ENCODE results near the gene ATP6V0A1.
"Not testable (repeated sequence)": the region's sequence is repeated elsewhere in the genome, so short reads cannot be mapped to it uniquely, and the experiment has no call there.

ATP6V0A1 gene

GRCh38 chr17:42553866-42554249 lies 95.2 kb downstream of the ATP6V0A1 start:
- intact Hi-C loops (cut with DNase I; ENCODE audit: low total_unique reads): no loop called here
- peak overlapping the region; percentile 83 to 93 for H3K27ac ChIP-seq
- no peak for DNase-seq

DNA sequence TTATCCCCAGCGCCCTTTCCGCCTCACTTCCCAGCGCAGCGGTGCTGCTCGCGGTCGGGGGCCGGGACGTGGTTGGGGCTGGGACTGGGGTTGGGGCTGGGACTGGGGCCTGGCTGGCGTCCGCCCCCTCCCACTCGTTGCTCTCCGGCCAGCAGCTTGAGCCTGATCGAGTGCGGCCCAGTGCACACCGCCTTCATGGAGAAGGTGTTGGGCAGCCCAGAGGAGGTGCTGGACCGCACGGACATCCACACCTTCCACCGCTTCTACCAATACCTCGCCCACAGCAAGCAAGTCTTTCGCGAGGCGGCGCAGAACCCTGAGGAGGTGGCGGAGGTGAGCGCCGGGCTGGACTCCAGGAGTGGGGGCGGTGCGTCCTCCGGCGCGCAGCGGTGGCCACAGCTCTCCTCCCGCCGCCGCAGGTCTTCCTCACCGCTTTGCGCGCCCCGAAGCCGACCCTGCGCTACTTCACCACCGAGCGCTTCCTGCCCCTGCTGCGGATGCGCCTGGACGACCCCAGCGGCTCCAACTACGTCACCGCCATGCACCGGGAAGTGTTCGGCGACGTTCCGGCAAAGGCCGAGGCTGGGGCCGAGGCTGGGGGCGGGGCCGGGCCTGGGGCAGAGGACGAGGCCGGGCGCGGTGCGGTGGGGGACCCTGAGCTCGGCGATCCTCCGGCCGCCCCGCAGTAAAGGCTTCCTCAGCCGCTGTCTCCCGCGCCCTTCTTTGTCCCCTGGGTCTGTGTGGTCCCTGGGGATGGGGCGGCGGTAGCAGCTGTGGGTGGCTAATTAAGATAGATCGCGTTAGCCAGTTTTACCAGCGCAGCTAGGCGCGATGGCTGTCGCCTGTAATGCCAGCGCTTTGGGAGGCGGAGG lies 95.8 kb downstream of the ATP6V0A1 start:
- TF ChIP-seq, protein P1, sequence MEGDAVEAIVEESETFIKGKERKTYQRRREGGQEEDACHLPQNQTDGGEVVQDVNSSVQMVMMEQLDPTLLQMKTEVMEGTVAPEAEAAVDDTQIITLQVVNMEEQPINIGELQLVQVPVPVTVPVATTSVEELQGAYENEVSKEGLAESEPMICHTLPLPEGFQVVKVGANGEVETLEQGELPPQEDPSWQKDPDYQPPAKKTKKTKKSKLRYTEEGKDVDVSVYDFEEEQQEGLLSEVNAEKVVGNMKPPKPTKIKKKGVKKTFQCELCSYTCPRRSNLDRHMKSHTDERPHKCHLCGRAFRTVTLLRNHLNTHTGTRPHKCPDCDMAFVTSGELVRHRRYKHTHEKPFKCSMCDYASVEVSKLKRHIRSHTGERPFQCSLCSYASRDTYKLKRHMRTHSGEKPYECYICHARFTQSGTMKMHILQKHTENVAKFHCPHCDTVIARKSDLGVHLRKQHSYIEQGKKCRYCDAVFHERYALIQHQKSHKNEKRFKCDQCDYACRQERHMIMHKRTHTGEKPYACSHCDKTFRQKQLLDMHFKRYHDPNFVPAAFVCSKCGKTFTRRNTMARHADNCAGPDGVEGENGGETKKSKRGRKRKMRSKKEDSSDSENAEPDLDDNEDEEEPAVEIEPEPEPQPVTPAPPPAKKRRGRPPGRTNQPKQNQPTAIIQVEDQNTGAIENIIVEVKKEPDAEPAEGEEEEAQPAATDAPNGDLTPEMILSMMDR (IDR thresholded peaks at IDR 0.05): no peak
- DNase-seq: peak; percentile 85 to 91
- intact Hi-C loops (cut with DNase I; ENCODE audit: low total_unique reads): no loop called here

More at GRCh38 chr17:42553866-42554249, 95.2 kb downstream of the ATP6V0A1 start:
- H3K36me3 ChIP-seq: no peaks in the 10 kb centered on the region
- peaks cover 0 to 33% (median 23%) of the 10 kb centered on the region in 4 donors for H3K4me1 ChIP-seq
- peak overlapping the region; percentile 70 to 92 for H3K4me3 ChIP-seq
- H3K9me3 ChIP-seq: no peaks in the 10 kb centered on the region
- TF ChIP-seq, protein P1 (IDR thresholded peaks at IDR 0.05): no peak
- no peaks in the 10 kb centered on the region for H3K27me3 ChIP-seq

GRCh38 chr17:42555122-42555622 lies 96.5 kb downstream of the ATP6V0A1 start:
- DNase-seq: no peak
- peaks cover 0 to 32% (median 25%) of the 10 kb centered on the region in 4 donors for H3K4me1 ChIP-seq
- H3K36me3 ChIP-seq: no peaks in the 10 kb centered on the region
- H3K4me3 ChIP-seq: peak overlapping the region; percentile 70 to 92
- H3K27ac ChIP-seq: peak overlapping the region; percentile 83 to 93
- no peaks in the 10 kb centered on the region for H3K27me3 ChIP-seq
- no peaks in the 10 kb centered on the region for H3K9me3 ChIP-seq
- intact Hi-C loops (cut with DNase I; ENCODE audit: low total_unique reads): no loop called here
- TF ChIP-seq, protein P1 (IDR thresholded peaks at IDR 0.05): no peak

More for the DNA sequence above, 95.8 kb downstream of the ATP6V0A1 start:
- Histone ChIP-seq H3K4me3 (peak overlapping the region; percentile 70 to 92), H3K36me3 (no peaks in the 10 kb centered on the region), H3K4me1 (peaks cover 0 to 32% (median 23%) of the 10 kb centered on the region in 4 donors), H3K27me3 (no peaks in the 10 kb centered on the region), H3K27ac (peak overlapping the region; percentile 83 to 93), H3K9me3 (no peaks in the 10 kb centered on the region)

DNA sequence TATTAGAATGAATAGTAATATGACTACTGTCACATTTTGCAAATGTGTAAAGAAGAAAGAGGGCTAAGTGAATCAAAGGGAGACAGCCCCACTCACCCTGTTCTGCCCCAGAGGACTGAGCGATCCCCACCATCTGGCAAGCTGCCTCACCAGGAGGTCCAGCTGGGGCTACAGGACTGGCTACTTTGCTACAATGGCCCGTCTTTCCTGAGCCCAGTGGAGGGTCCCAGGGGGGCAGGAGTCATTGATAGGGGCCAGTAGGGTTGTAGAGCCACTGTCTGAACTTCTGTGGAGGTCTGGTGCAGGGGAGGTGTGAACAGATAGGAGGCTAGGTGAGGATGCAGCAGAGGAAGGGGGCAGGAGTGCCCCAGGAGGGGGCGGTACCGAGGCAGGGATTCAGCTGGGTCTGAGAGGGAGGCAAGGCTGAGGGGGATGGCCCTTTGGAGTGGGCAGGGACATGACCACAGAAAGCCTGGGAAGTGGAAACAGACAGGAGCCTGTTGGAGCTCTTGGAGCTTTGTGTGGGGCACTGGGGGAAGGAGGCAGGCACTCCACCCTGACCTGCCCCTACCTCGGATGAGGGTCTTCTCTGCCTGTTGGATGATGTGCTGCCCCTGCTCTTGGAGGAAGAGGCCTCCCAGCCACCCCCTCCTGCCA lies 97.4 kb downstream of the ATP6V0A1 start:
- Histone ChIP-seq H3K27ac (peak overlapping the region; percentile 83 to 93), H3K4me1 (peaks cover 0 to 38% (median 27%) of the 10 kb centered on the region in 4 donors)
- H3K27me3 ChIP-seq; H3K9me3 ChIP-seq; H3K4me3 ChIP-seq; H3K36me3 ChIP-seq; DNase-seq; intact Hi-C loops (cut with DNase I; ENCODE audit: low total_unique reads): not testable (repeated sequence)

DNA sequence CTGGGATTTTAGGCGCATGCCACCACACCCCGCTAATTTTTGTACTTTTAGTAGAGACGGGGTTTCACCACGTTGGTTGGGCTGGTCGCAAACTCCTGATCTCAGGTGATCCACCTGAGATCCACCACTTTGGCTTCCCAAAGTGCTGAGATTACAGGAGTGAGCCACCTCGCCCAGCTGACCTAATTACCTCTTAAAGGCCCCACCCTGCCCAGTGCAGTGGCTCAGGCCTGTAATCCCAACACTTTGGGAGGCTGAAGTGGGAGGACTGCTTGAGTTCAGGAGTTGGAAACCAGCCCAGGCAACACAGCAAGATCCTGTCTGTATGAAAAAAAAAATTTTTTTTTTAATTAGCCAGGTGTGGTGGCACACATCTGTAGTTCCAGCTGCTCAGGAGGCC lies 100.4 kb downstream of the ATP6V0A1 start:
- no peaks in the 10 kb centered on the region for H3K9me3 ChIP-seq
- no peak overlapping the region for H3K27ac ChIP-seq
- no peak overlapping the region for H3K4me3 ChIP-seq
- TF ChIP-seq, protein P1 (IDR thresholded peaks at IDR 0.05): no peak
- intact Hi-C loops (cut with DNase I; ENCODE audit: low total_unique reads): no loop called here
- H3K27me3 ChIP-seq: no peaks in the 10 kb centered on the region
- no peak for DNase-seq
- peaks cover 0 to 3% (median 0%) of the 10 kb centered on the region in 3 donors for H3K36me3 ChIP-seq
- H3K4me1 ChIP-seq: peaks cover 4 to 47% (median 36%) of the 10 kb centered on the region in 4 donors

All from tibial artery (tissue), 4 donors.